Body of pancreas (tissue), 4 donors: ENCODE measurements around the gene ALOX5AP.

Experiments
- CTCF ChIP-seq, 7 experiments: fragments of 450-650 bp in 4 of 7; fragments of 200-600 bp in 3 of 7; sonication (generic) in 3 of 7; IDR thresholded peaks; one replicate each; pipeline ENCODE4 v1.5.1; 2016 to 2019; ENCODE audit warnings: antibody characterized with exemption in 7 of 7
- POLR2A ChIP-seq, 3 donors: fragments of 450-650 bp; IDR thresholded peaks; one replicate each; pipeline ENCODE4 v1.6.1; 2016; ENCODE audit warnings: antibody characterized with exemption in 3 of 3, mild to moderate bottlenecking in 2 of 3

- TF ChIP-seq CTCF (IDR thresholded peaks at IDR 0.05) (no peak), POLR2A (IDR thresholded peaks at IDR 0.05) (no peak)
Observed at GRCh38 chr13:30689752-30690151, 45.6 kb upstream of the ALOX5AP start.
